GM21528 (cell line): Measurements from ENCODE around the gene PAQR7.

Experiments
- ATAC-seq: cut with Tn5 transposase; IDR thresholded peaks from one replicate; pipeline ENCODE4 v1.9.1; 2021; ENCODE audit warnings: mild to moderate bottlenecking, moderate library complexity; ENCODE audit not compliant: unreplicated experiment, low FRiP score

The PAQR7 gene

DNA sequence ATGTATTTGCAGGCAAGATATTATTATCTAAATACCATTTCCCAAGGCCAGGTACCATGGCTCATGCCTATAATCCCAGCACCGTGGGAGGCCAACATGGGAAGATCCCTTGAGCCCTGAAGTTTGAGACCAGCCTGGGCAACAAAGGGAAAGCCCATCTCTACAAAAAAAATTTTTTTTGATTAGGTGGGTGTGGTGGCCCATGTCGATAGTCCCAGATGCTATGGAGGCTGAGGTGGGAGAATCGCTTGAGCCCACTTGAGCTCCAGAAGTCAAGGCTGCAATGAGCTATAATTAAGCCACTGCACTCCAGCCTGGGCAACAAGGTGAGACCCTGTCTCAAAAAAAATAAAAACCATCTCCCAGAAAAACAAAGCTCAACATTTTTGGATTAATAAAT lies 28.5 kb upstream of the PAQR7 start:
- no peak for ATAC-seq

DNA sequence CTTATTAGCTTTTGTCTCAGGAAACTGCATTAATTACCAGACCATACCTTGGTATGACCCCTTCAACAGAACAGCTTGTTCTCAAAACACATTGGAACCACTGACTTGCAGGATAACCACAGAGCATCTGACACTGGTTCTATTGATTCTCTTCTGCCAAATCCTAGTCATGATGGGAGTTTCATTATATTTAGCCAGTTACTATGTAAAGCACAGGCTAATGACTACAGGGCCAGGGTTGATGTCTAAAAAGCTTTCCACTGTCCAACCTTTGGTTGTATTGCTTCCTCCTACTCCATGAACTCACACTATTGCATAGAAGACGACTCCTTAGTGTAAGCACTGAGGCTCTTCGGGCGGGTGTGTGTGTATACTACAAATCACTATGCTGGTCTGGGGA lies 27.0 kb upstream of the PAQR7 start:
- ATAC-seq: no peak

DNA sequence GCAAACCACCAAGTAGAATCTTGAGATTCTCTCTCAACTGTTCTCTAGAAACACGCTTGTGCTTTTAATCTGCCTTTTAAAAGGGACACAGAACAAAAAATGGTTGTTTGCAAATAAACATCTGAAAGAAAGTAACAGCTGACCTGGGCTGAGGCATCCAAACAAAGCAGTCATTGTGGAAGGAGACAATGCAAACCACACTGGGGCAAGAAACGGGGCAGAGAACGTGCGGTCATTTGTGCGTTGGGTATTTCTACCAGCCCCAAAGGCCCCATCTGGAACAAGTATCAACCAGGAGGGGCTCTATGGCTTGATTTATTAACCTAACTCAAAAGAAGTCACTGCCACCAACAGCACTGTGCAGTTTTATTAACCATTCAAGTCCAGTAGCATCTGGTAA lies 24.7 kb upstream of the PAQR7 start:
- ATAC-seq: no peak

DNA sequence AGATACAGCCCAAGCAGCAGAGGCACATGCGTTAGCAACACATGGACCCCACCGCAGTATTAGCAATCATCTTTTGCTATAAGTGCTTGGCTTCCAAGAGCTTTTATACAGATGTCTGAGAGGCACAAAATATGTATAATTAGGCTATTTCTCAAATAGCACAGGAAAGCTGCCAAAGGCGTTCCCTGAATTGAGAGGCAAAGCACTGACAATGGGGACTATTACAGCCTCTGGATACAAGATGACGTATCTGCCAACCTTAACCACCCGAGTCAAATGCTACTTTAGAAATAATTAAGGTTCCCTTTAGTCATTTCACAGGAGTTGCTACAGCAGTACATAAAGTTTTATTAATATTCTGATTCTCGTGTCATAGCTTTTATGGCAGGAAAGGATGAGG lies 24.3 kb upstream of the PAQR7 start:
- ATAC-seq: no peak

DNA sequence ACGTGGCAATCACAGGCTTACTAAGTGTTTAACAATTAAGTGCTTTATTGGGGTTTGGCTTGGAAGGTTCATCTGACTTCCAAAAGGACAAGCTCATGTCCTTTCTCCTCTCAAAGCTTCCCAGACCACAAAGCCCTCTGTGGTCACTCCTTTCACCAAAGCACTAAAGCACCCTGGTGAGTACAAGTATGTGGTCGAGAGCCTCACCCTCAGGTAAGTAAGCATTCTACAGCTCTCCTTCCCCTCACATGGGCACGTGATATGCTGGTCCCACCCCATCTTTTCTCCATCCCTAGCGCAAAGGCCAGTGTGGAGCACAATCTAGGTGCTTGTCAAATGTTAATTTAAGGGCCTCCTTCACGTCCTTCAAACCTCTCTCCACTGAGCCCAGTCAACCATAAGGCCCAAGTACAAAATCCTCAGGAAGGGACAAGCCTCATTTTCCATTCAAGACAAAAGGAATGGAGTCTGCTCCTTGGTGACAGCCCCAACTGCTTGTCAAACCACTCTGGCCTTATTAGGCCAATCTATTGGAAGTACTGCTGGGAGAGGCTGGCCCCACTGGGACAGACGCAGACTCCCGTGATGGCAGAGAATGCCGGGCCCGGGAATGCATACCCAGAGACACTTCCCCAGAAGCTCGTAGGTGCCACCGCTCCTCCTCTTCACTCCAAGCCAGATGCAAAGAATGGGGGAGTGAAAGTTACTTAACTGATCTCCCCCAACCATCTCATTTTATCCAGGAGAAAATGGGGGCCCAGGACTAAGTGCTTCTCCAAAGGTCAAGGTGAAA lies 22.9 kb upstream of the PAQR7 start:
- no peak for ATAC-seq

DNA sequence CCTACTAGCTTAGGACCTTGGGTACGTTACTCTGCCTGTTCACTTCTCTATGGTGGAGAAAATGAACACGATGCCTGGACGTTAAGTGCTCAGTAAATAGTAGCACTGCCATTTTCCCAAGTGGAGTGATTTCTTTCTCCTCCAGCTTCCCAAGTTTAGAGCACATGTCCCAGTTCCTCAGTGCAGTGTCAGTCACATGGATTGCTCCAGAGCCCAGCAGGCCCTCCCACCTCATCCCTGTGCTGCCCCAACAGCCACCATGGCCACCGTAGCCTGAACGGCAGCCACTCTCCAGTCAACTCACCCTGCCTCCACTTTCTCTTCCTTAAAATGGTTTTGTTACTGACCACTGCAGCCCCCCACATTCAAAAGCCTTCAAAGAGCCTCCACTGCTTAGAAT lies 22.2 kb upstream of the PAQR7 start:
- no peak for ATAC-seq

DNA sequence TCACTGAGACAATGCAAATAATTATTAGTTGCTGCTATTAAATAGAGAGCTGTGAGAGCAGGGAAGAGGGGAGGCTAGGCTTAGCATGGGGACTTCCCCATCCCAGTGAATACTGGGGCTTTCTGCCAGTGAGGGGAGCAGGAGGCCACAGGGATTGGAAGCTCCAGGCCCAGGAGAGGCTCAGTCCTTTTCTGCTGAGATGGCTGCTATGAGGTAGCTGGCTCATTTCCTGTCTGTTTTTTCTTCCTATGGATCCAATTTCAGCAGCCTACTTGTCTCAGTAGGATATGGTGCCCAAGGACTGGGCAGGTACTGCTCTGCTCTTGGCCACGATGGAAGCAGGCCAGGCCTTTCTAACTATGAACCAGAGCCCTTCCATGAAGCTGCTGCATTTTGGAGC lies 20.8 kb upstream of the PAQR7 start:
- ATAC-seq: no peak

DNA sequence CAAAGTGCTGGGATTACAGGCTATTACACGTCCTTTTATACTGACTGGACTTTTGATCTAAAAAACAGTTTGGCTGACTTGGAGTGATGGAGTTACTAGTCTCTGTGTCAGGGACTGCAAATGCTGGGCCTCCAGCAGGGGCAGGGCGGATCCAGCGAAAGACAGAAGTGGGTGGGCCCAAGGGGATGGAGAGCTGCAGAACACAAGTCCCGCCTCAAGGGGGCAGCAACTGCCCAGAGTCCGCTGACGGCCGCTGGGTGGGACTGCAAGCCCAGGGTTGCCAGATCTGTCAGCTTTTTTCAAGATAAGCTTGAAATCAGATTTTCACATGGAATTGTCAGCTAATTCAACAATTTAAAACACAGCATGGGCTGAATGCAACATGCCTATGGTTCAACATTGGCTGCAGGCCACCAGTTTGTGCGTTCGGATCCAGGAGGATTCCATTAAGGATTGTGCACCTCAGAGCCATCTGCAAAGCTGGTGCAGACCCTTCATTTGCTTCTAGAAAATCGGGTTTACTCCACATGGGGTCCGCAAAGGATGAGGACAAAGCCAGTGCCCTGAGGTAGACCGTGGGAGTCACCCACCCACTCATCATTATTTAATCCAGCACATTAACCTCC lies 20.0 kb upstream of the PAQR7 start:
- peak; percentile 86 for ATAC-seq

DNA sequence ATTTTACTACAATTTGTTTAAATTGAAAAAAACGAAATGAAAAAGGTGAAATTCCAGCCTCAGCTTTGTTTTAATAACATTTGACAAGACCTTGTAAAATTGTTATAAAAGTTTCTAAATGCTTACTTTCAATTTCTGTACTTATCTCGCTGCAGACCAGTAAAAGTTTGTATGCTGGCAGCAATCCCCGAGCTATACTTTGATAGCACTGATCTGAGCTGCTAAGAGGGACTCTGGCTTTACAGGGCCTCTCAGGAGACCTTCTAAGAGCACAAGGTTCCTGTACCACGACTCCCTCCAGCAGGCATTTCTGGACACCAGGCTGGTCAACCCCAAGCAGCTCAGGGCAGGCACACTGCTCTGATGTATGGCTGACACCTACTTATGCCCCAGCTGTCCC lies 17.6 kb upstream of the PAQR7 start:
- ATAC-seq: no peak

DNA sequence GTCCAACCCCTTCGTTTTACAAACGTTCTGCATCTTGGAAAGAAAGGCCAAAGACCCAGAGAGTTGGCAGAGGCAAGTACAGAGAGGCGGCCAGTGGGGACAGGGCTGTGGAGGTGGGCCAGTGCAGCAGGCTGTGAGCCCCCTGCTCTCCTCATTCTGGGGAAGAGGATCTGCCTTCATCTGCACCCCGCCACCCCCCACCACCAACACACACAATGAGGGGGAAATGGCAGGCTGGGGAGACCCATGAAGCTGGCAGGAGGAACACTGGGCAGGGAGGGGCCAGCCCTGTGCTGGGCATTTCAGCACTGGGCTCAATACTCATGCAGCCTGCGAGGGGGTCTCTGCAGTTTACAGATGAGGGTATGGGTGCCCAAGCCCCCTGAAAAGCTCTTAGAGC lies 16.1 kb upstream of the PAQR7 start:
- no peak for ATAC-seq

DNA sequence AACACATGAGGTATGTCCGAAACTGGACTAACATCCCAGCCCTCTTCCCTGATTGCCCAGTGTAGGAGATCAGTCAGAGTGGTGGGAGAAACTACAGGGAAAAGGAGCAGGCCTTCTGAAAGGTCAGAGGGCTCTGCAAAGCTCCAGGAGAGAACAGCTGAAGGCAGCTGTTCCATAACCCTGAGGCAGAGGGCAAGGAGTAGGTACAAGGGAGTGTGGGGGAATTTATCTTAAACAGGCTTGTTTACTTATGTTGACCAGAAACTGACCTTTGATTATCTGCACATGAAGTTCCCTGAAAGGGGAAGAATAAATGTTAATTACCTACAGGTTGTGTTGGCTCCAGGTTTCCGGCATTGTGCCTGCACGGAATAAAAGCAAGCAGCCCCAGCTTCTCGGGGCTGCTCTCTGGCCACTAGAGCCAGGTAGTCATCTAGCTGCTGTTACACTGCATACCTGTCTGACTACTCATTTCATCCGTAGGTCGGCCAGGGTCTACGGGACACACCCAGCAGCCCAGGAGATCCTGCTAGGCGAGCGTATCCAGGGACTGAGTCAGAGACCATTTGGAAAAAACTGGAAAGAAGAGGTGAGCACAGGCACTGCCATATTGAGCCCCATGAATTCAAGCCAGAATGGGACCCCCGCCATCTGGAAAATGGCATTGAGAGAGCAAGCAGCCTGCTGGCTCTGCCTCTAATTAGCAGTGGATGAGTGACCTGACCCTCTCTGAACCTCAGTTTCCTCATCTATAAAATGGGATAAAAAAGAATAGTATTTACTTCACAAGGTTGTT lies 14.9 kb upstream of the PAQR7 start:
- no peak for ATAC-seq

DNA sequence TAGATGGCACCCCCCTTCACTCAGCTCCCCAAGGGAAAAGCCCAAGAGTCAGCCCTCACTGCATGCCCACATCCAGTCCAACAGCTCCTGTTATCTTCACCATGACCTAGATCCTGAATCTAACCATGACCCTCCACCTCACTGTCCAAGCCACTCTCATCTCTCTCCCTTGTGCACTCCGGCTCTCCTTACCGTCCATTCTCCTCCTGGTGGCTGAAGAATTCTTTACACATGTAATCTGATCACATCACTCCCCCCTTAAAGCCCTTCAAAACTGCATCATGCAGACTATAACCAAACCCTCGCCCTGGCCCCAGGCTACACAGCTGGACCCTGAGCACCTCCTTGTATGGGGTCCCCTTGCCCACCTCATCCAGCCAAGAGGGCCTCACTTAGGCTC lies 14.0 kb upstream of the PAQR7 start:
- no peak for ATAC-seq

DNA sequence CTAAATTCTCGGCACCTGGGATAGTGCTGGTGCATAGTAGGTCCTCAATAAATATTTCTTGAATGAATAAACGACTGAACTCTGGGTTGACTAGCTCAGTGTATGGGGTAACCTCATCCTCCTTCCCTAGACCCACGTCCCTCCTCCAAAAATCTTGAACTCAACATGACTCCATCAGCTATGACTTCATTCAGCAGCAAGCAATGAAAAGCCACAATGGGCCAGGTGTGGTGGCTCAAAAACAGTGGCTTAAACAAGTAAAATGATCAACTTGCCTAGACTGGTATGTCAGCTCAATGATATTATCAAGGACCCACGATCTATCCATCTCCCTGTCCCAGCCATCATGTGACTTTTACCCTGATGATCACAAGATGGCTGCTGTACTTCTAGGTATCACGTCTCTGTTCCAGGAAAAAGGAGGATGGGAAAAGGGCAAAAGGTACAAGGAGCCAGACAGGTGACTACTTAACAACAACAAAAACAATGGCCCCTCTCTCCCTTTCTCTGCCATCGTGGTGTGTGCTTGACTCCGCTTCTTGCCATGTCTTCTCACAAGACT lies 13.0 kb upstream of the PAQR7 start:
- no peak for ATAC-seq

DNA sequence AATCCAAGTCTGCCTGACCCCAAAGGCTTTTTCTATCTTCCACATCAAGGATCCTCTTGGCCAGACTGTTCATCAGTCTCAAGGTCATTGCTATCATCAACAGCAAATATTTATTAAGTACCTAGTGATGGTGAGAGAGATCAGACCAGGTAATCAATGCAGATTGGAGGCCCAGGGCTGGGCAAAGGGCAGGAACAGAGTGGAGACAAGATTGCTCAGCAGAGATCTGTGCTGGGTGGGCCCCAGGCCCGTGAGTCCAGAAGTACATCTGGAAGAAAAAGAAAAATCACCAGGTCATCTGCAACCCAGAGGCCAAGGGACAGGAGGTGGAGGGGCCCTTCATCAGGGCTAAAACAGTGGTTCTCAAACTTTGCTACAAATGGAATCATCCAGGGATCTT lies 10.1 kb upstream of the PAQR7 start:
- ATAC-seq: no peak

DNA sequence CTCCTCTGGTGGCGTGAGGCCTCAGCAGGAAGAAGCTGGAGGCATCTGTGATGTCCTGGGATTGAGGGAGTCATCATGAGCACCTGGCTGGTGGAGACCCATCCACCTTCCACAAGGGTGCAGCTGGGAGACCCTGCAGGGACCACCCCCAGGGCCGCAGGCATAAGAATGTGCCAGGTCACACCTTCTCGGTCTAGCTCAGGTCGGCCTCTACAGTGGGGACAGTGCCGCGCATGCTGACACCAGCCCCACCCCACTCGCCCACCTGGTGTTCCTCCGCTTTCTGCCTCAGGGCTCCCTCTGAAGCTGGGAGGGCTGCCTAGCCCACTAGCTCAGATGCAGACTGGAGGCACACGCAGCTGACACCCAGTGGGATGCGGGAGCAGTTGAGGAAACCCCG lies 5.8 kb upstream of the PAQR7 start:
- ATAC-seq: no peak

DNA sequence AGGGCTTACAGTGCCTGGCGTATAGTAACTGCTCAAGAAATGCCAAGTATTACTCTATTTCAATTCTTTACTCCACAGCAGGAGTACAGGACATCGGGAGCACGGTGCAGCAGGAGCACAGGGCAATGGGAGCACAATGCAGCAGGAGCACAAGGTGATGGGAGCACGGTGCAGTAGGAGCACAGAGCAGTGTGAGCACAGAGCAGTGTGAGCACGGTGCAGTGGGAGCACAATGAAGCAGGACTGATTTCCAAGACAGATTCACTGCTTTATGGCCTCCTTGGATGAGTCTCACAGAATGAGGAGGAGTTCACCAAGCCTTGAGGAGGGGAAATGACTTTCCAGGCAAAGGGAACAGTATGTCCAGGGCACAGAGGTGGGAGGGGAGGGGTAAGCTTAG lies 5.0 kb upstream of the PAQR7 start:
- no peak for ATAC-seq

DNA sequence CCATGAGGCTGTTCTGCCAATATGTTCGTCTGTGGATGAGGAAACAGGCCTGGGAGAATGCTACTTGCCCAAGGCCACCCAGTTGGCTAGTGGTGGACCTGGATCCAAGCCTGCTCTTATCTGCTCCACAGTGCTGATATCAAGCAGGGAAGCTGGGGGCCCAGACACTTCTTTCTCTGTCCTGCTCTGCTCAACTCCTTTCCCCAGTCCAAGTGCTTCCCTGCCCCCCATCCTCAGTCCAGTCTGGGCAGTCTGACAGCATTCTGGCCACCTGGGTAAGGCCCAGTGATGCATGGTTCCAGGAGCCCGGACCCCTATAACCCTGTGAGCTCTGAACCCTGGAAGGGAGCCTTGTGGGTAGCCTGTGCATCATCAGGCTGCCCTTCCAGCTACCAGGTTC lies 4.2 kb upstream of the PAQR7 start:
- ATAC-seq: no peak

DNA sequence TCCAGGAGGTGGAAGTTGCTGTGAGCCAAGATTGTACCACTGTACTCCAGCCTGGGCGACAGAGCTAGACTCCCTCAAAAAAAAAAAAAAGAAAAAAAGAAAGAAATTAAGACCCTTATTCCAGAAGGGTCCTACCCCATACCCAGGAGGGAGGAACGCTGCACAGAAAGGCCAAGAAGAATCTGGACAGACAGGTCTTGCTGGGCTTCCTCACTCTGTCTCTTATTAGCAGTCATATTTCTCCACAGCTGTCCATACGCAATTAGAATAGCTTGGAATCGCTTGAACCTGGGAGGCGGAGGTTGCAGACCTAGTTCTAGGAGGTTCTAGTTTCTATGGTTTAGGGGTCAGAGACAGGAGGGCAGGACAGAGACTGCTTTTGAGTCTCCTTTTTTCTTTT lies 3.2 kb upstream of the PAQR7 start:
- no peak for ATAC-seq

DNA sequence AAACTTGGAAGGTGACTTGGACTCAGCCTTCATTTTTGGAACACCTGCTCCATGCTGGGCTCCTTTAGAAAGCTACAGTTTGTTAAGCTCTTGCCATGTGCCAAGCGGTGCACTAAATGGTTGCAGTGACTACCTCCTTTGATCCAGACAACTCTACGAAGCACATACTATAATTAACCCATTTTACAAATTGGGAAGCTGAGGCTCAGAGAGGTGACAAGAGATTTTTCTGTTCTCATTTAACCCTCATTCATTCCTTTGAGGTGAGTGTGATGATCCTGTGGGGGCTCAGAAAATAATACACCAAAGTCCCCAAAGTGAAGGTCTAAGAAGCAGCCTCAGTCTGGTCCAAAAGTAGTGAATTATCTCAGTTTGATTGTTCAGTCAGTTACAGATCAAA lies 1.6 kb upstream of the PAQR7 start:
- ATAC-seq: no peak

DNA sequence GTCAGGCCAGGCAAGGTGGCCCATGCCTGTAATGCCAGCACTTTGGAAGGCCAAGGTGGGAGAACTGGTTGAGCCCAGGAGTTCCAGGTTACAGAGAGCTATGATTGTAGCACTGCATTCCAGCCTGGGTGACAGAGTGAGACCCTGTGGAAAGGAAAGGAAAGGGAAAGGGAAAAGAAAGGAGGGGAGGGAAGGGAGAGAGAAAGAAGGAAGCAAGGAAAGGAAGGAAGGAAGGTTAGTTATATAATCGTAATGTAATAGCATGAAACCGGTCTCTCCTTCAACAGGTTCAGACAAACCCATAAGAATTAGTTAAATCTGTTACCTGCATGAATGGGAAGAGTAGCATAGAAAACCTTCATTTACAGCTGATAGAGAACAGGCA lies 1.2 kb upstream of the PAQR7 start:
- no peak for ATAC-seq
